Spleen (tissue), 11 donors: ENCODE measurements around the gene SEMA3F. TPM values are rescaled to one million over a fixed set of nuclear protein-coding genes. Genes with fewer than 3 reads are reported as not detected.

Experiments used
- DNase-seq: peaks from one replicate; pipeline ENCODE4 v3.0.0-alpha.2; 2020
- H3K27ac ChIP-seq, 8 donors: fragments of 200-600 bp; sonication (generic) in 7 of 8; 1 replicate in 4 of 8; 2 replicates in 4 of 8; pipeline versions ENCODE4 v1.5.0 to v1.8.0; 2016 to 2021; ENCODE audit warnings: inconsistent platforms in 4 of 8, mild to moderate bottlenecking in 4 of 8, moderate library complexity in 1 of 8
- H3K27me3 ChIP-seq, 7 donors: fragments of 200-600 bp; sonication (generic) in 6 of 7; replicated peaks in 1 of 7; 1 replicate in 4 of 7; 2 replicates in 3 of 7; pipeline versions ENCODE4 v1.5.0 to v1.8.0; 2016 to 2021; ENCODE audit warnings: inconsistent platforms in 3 of 7, mild to moderate bottlenecking in 1 of 7
- H3K36me3 ChIP-seq, 6 donors: fragments of 200-600 bp; sonication (generic) in 5 of 6; 1 replicate in 4 of 6; 2 replicates in 2 of 6; pipeline versions ENCODE4 v1.5.0 to v1.8.0; 2016 to 2021; ENCODE audit warnings: inconsistent platforms in 2 of 6
- H3K4me1 ChIP-seq, 6 donors: fragments of 200-600 bp; sonication (generic) in 5 of 6; 1 replicate in 3 of 6; 2 replicates in 3 of 6; pipeline versions ENCODE4 v1.5.0 to v1.8.0; 2016 to 2021; ENCODE audit warnings: inconsistent platforms in 3 of 6
- H3K4me3 ChIP-seq, 8 donors: fragments of 200-600 bp; sonication (generic) in 7 of 8; 1 replicate in 4 of 8; 2 replicates in 4 of 8; pipeline versions ENCODE4 v1.5.0 to v1.8.0; 2016 to 2021; ENCODE audit warnings: inconsistent platforms in 4 of 8, mild to moderate bottlenecking in 4 of 8, moderate library complexity in 2 of 8
- H3K9me3 ChIP-seq, 8 donors: fragments of 200-600 bp; sonication (generic) in 7 of 8; 1 replicate in 4 of 8; 2 replicates in 4 of 8; pipeline versions ENCODE4 v1.5.0 to v1.8.0; 2016 to 2021; ENCODE audit warnings: inconsistent platforms in 4 of 8
- CTCF ChIP-seq, 11 experiments: fragments of 200-600 bp in 7 of 11; fragments of 450-650 bp in 4 of 11; sonication (generic) in 4 of 11; IDR thresholded peaks in 8 of 11; conservative IDR thresholded peaks in 3 of 11; 1 replicate in 7 of 11; 2 replicates in 4 of 11; pipeline versions ENCODE4 v1.4.0 to v1.8.0; 2016 to 2021; ENCODE audit warnings: antibody characterized with exemption in 11 of 11, inconsistent platforms in 4 of 11, mild to moderate bottlenecking in 1 of 11
- POLR2A ChIP-seq, 3 donors: fragments of 450-650 bp; IDR thresholded peaks; one replicate each; pipeline ENCODE4 v1.5.1; 2017; ENCODE audit warnings: antibody characterized with exemption in 3 of 3, mild to moderate bottlenecking in 1 of 3
- POLR2AphosphoS5 ChIP-seq, 3 donors: sonication (generic); formaldehyde crosslinking; IDR thresholded peaks; one replicate each; pipeline ENCODE4 v1.5.1; 2017; ENCODE audit warnings: antibody characterized with exemption in 3 of 3
- WGBS, 5 donors: extraction: QIAGEN DNeasy Blood & Tissue Kit in 3 of 5; methylation state at CpG; one replicate each; pipeline versions ENCODE4 v1.1.5 to v1.1.7; 2013 to 2018; 5-methylcytosine and 5-hydroxymethylcytosine counted together
- intact Hi-C: fragments of 100-400 bp; cut with DNase I; formaldehyde crosslinking; loops from one replicate; pipeline ENCODE4 v1.15.0; 2023; ENCODE audit warnings: low total_unique reads
- polyA plus RNA-seq, 3 donors: library from polyadenylated mRNA; stranded (reverse); fragments of 200-250 nt; gene quantifications; one replicate each; pipeline ENCODE4 v1.2.1, GENCODE V29; 2013
- total RNA-seq, 7 donors: library from RNA; depleted of rRNA in 3 of 7; stranded (reverse); fragments of >200 nt in 3 of 7; fragmentation: NEBNext Ultra II Directional in 4 of 7; extraction: Animal tissue kit (Norgen Biotek cat#: 25700) in 4 of 7; gene quantifications; one replicate each; pipeline versions ENCODE4 v1.1.0 to v1.2.1, GENCODE V29; 2016 to 2021
- donor health status: healthy with polysubstance abuse.
- donor health status: DM: no; HTN: no; CAD: no; lungs with moderate emphysema.
- donor health status: DM: no; HTN: no; CAD: no.
- donor health status: Bipolar disorder and iron deficiency.
- donor health status: healthy.
- donor health status: DM: no; HTN: no; CAD: no.
- donor health status: DM: yes; HTN: yes; CAD: no.

SEMA3F gene
- total and polyA plus RNA-seq, 10 donors, result 16.9 to 205 (median 77.9) TPM

GRCh38 chr3:50163572-50164455 lies 8.7 kb downstream of the SEMA3F start:
- WGBS, 5 donors, result 49 to 68% (median 57%) methylated on average over 8 of the region's 8 CpGs
- Histone ChIP-seq H3K27me3 (no peaks in the 10 kb centered on the region), H3K4me3 (no peak overlapping the region), H3K4me1 (peaks cover 23 to 100% (median 80%) of the 10 kb centered on the region in 6 donors), H3K9me3 (no peaks in the 10 kb centered on the region), H3K36me3 (no peaks in the 10 kb centered on the region), H3K27ac (peak overlapping the region in 7 of 8 donors; percentile 35 to 82 (median 74))
- TF ChIP-seq CTCF (IDR thresholded peaks at IDR 0.05 in 8 of 11, conservative IDR thresholded peaks at IDR 0.05 in 3 of 11), result no peak
- TF ChIP-seq POLR2AphosphoS5 (IDR thresholded peaks at IDR 0.05), result peak in 1 of 3 donors; percentile 29
- intact Hi-C loops, result no loop called here
- no peak for DNase-seq

GRCh38 chr3:50164481-50164880 lies 9.4 kb downstream of the SEMA3F start:
- Histone ChIP-seq H3K4me3 (no peak overlapping the region), H3K27me3 (no peaks in the 10 kb centered on the region), H3K27ac (peak overlapping the region in 5 of 8 donors; percentile 73 to 82 (median 77)), H3K36me3 (no peaks in the 10 kb centered on the region), H3K4me1 (peaks cover 26 to 100% (median 79%) of the 10 kb centered on the region in 6 donors), H3K9me3 (no peaks in the 10 kb centered on the region)
- 53 to 68% (median 57%) methylated on average over 1 of the region's 1 CpG for WGBS, 5 donors
- no peak for DNase-seq
- intact Hi-C loops, result no loop called here
- no peak for TF ChIP-seq POLR2AphosphoS5 (IDR thresholded peaks at IDR 0.05)
- no peak for TF ChIP-seq CTCF (IDR thresholded peaks at IDR 0.05 in 8 of 11, conservative IDR thresholded peaks at IDR 0.05 in 3 of 11)
- no peak for TF ChIP-seq POLR2A (IDR thresholded peaks at IDR 0.05)

- DNase-seq, result no peak
- Histone ChIP-seq H3K27me3 (no peaks in the 10 kb centered on the region), H3K36me3 (no peaks in the 10 kb centered on the region), H3K9me3 (no peaks in the 10 kb centered on the region), H3K4me3 (peak overlapping the region in 1 of 8 donors; percentile 15), H3K4me1 (peaks cover 26 to 100% (median 82%) of the 10 kb centered on the region in 6 donors), H3K27ac (peak overlapping the region in 7 of 8 donors; percentile 35 to 82 (median 74))
- no peak for TF ChIP-seq POLR2A (IDR thresholded peaks at IDR 0.05)
- TF ChIP-seq POLR2AphosphoS5 (IDR thresholded peaks at IDR 0.05), result peak in 1 of 3 donors; percentile 40
- 39 to 78% (median 61%) methylated on average over 4 to 7 of the region's 7 CpGs for WGBS, 5 donors
- intact Hi-C loops, result no loop called here
Observed at GRCh38 chr3:50164984-50165909, 10.1 kb downstream of the SEMA3F start.

GRCh38 chr3:50165910-50166538 lies 10.9 kb downstream of the SEMA3F start:
- WGBS, 5 donors, result 28 to 36% (median 34%) methylated on average over 12 to 15 of the region's 15 CpGs
- Histone ChIP-seq H3K4me3 (peak overlapping the region in 1 of 8 donors; percentile 15), H3K36me3 (no peaks in the 10 kb centered on the region), H3K9me3 (no peaks in the 10 kb centered on the region), H3K4me1 (peaks cover 26 to 100% (median 80%) of the 10 kb centered on the region in 6 donors), H3K27me3 (no peaks in the 10 kb centered on the region), H3K27ac (peak overlapping the region; percentile 35 to 82 (median 74))
- TF ChIP-seq POLR2AphosphoS5 (IDR thresholded peaks at IDR 0.05), result peak in 1 of 3 donors; percentile 50
- TF ChIP-seq POLR2A (IDR thresholded peaks at IDR 0.05), result no peak
- DNase-seq, result no peak
- intact Hi-C loops, result no loop called here
